ENCODE results near the gene CCL7.

Gene CCL7

DNA sequence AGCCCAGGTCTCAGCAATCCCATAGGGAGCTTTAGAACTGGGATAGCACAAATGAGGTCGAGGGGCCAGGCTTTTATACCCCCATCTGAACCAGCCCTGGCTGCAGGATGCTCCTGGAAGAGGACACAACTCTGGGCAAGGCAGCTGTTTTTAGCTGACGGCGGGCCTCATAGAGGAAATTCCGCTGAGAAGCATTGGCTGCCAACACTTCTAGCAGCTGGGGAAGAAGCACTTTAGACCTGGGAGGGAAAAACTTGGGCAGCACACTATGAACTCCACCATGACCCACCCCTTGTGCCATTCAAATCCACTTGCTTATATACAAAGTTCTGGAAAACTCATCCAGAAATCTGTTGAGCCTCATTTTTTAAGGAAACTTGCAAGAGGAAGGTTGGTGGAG, 20.6 kb downstream of the CCL7 start:
- no peak for ATAC-seq

GRCh38 chr17:34291721-34292348, 21.8 kb downstream of the CCL7 start:
- Mint-ChIP-seq H3K36me3 (ENCODE audit: low read depth) (no peaks in the 10 kb centered on the region), H3K9me3 (no peaks in the 10 kb centered on the region), H3K4me1 (no peaks in the 10 kb centered on the region), H3K4me3 (no peak overlapping the region), H3K27ac (no peak overlapping the region), H3K27me3 (peaks cover 15% of the 10 kb centered on the region)
- no peak for ATAC-seq
- DNase-seq = no peak

More for the DNA sequence above, 20.6 kb downstream of the CCL7 start:
- H3K4me3 Mint-ChIP-seq = no peak overlapping the region
- H3K27ac Mint-ChIP-seq = no peak overlapping the region
- DNase-seq = no peak
- H3K4me1 Mint-ChIP-seq = no peaks in the 10 kb centered on the region
- H3K36me3 Mint-ChIP-seq (ENCODE audit: low read depth) = no peaks in the 10 kb centered on the region
- no peaks in the 10 kb centered on the region for H3K9me3 Mint-ChIP-seq
- peaks cover 15% of the 10 kb centered on the region for H3K27me3 Mint-ChIP-seq

- DNase-seq (no peak), ATAC-seq (no peak)
- Mint-ChIP-seq H3K27me3 (peaks cover 21% of the 10 kb centered on the region), H3K4me3 (no peak overlapping the region), H3K27ac (no peak overlapping the region), H3K36me3 (ENCODE audit: low read depth) (peaks cover 4% of the 10 kb centered on the region), H3K9me3 (no peaks in the 10 kb centered on the region), H3K4me1 (no peaks in the 10 kb centered on the region)
Measured at GRCh38 chr17:34299027-34299426, 29.0 kb downstream of the CCL7 start.

GRCh38 chr17:34299956-34300577, 30.0 kb downstream of the CCL7 start:
- peaks cover 24% of the 10 kb centered on the region for H3K27me3 Mint-ChIP-seq
- H3K4me3 Mint-ChIP-seq = no peak overlapping the region
- H3K36me3 Mint-ChIP-seq (ENCODE audit: low read depth) = peaks cover 4% of the 10 kb centered on the region
- H3K9me3 Mint-ChIP-seq = no peaks in the 10 kb centered on the region
- DNase-seq = no peak
- H3K4me1 Mint-ChIP-seq = no peaks in the 10 kb centered on the region
- ATAC-seq = no peak
- no peak overlapping the region for H3K27ac Mint-ChIP-seq

DNA sequence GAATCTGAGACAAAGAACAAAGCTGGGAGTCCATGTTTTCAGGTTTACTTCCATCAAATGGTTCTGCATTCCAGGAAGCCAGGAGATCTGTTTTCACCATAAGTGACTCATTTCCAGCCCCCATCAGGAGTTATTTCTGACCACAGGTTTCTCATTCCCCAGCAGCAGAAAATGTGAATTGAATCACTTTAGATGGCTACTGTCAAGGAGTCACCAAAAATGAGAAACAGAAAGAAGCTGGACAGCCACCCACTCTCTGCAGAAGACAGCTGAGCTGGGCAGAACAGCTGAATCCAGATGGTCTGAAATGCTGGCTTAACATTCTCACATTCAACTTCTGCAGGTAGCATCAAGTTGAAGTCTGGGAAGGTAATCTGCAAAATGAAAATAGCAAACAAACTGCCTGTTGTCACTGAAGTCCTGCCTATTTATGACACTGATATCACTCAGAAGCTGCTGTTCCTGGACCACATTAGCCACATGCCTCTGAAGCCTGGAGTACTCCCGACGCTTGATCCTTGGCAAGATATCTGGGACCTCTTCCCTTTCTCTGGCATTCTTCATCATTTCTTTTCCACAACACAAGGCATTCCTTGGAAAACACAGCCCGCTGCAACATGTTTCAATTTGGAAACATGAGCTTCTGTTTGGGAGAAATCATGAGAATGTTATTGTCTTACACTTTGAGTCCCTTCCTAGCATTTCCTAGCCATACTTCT, 30.8 kb downstream of the CCL7 start:
- Mint-ChIP-seq H3K27me3 (peaks cover 27% of the 10 kb centered on the region), H3K4me1 (no peaks in the 10 kb centered on the region), H3K36me3 (ENCODE audit: low read depth) (peaks cover 4% of the 10 kb centered on the region), H3K27ac (no peak overlapping the region), H3K4me3 (no peak overlapping the region), H3K9me3 (no peaks in the 10 kb centered on the region)
- DNase-seq (no peak), ATAC-seq (no peak)

- peaks cover 27% of the 10 kb centered on the region for H3K27me3 Mint-ChIP-seq
Measured at GRCh38 chr17:34301986-34302385, 32.0 kb downstream of the CCL7 start.

GRCh38 chr17:34302636-34303035, 32.6 kb downstream of the CCL7 start:
- Mint-ChIP-seq H3K9me3 (no peaks in the 10 kb centered on the region), H3K27ac (no peak overlapping the region), H3K36me3 (ENCODE audit: low read depth) (peaks cover 4% of the 10 kb centered on the region), H3K4me1 (peaks cover 2% of the 10 kb centered on the region), H3K27me3 (peaks cover 27% of the 10 kb centered on the region), H3K4me3 (no peak overlapping the region)
- no peak for ATAC-seq
- DNase-seq = no peak

More at GRCh38 chr17:34301986-34302385, 32.0 kb downstream of the CCL7 start:
- ATAC-seq (no peak), DNase-seq (no peak)
- Mint-ChIP-seq H3K27ac (no peak overlapping the region), H3K4me3 (no peak overlapping the region), H3K36me3 (ENCODE audit: low read depth) (peaks cover 4% of the 10 kb centered on the region), H3K9me3 (no peaks in the 10 kb centered on the region), H3K4me1 (no peaks in the 10 kb centered on the region)

DNA sequence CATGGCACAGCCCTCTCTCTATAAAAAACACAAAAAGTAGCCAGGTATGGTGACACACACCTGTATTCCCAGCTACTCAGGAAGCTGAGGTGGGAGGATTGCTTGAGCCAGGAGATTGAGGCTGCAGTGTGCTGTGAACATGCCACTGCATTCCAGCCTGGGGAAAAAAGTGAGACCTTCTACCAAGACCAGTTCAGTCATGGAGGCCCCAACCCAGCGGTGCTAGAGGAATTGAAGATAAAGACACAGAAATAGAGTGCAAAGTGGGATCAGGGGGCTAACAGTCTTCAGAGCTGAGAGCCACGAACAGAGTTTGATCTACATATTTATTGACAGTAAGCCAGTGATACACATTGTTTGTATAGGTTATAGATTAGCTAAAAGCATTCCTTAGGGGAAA, 33.6 kb downstream of the CCL7 start:
- Mint-ChIP-seq H3K4me1 (peaks cover 2% of the 10 kb centered on the region), H3K9me3 (no peaks in the 10 kb centered on the region), H3K36me3 (ENCODE audit: low read depth) (no peaks in the 10 kb centered on the region), H3K27ac (no peak overlapping the region), H3K4me3 (no peak overlapping the region), H3K27me3 (peaks cover 22% of the 10 kb centered on the region)
- DNase-seq (no peak), ATAC-seq (no peak)

DNA sequence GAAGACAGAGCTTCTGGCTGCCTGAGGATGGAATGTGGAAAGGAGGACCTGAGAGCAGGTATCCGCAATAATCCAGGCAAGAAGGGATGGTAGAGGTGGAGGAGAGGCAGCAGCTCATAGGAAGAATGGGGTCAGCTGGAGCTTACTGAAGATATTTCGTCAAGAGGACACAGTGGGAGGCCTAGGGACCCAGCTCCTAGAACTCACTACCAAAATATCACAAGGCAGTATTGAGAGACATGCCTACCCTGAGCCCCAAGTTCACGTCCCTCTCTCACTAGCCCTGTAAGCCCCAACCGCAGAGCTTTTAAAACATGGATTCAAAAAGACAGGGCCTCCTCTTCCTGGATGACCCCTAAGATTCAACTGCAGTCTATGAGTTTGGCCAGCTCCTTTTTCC, 35.0 kb downstream of the CCL7 start:
- no peak for DNase-seq
- Mint-ChIP-seq H3K27me3 (peaks cover 12% of the 10 kb centered on the region), H3K9me3 (no peaks in the 10 kb centered on the region), H3K4me1 (peaks cover 2% of the 10 kb centered on the region), H3K4me3 (no peak overlapping the region), H3K27ac (no peak overlapping the region), H3K36me3 (ENCODE audit: low read depth) (no peaks in the 10 kb centered on the region)
- no peak for ATAC-seq

DNA sequence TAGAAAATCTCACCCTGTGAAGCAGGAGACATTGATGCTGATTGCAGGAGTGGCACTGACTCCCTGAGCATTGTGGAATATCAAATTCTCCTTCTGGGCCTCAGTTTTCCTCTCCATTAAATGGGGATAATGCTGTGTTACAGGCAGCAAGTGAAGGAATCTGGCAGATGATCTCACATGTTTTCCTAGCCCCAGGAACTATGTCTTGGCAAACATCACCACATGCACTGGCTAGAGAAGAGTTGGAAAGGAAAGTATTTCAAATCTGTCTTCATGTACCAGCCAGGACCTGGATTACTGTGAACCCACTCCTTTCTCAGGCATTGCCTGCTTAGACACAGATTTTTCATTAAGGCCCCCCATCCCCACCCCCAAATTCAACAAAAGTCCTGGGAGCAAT, 35.6 kb downstream of the CCL7 start:
- Mint-ChIP-seq H3K27ac (no peak overlapping the region), H3K4me3 (no peak overlapping the region), H3K9me3 (no peaks in the 10 kb centered on the region), H3K4me1 (peaks cover 2% of the 10 kb centered on the region), H3K36me3 (ENCODE audit: low read depth) (no peaks in the 10 kb centered on the region), H3K27me3 (peaks cover 10% of the 10 kb centered on the region)
- ATAC-seq (no peak), DNase-seq (no peak)

GRCh38 chr17:34306466-34306865, 36.4 kb downstream of the CCL7 start:
- DNase-seq (no peak), ATAC-seq (no peak)

DNA sequence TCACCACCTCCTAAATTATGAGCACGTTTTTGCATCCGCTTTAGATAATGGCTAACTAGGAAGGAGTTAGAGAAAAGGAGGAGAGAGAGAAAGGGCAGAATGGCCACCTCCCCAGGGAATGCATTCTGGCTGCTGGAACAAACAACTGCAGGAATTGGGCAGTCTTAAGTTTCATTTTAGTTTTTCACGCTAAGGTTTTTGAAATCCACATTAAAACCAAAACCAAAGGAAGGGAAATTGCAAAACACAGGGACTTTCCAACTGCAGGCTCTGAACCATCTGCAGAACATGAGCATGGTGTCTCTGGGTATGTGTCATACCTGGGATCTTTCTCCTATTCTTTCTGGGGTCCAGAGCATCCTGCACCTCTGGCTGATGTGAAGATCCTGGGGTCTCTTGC, 37.1 kb downstream of the CCL7 start:
- Mint-ChIP-seq H3K9me3 (no peaks in the 10 kb centered on the region), H3K36me3 (ENCODE audit: low read depth) (no peaks in the 10 kb centered on the region), H3K4me3 (no peak overlapping the region), H3K4me1 (peaks cover 2% of the 10 kb centered on the region), H3K27ac (no peak overlapping the region), H3K27me3 (peaks cover 12% of the 10 kb centered on the region)
- ATAC-seq = no peak
- no peak for DNase-seq

More at GRCh38 chr17:34306466-34306865, 36.4 kb downstream of the CCL7 start:
- Mint-ChIP-seq H3K4me1 (peaks cover 2% of the 10 kb centered on the region), H3K36me3 (ENCODE audit: low read depth) (no peaks in the 10 kb centered on the region), H3K9me3 (no peaks in the 10 kb centered on the region), H3K27ac (no peak overlapping the region), H3K27me3 (peaks cover 12% of the 10 kb centered on the region), H3K4me3 (no peak overlapping the region)

DNA sequence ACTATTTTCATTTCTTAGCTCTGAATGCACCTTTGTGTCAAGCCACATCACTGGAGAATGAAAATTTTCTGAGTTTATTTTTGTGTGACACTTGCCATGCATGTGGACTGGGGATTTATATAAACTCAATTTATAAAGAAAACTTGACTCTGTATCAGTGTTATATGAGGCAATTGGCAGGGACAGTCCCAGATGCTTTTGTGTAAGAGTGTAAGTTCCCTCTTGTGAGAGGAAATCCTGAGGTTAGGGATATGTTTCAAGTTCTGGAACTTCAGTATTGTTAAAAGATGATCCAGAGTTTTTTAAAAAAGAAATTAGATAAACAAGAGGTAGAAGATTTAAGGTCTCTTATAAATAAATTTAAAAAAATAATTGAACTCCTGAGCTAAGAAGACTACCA, 38.4 kb downstream of the CCL7 start:
- Mint-ChIP-seq H3K36me3 (ENCODE audit: low read depth) (no peaks in the 10 kb centered on the region), H3K27me3 (peaks cover 12% of the 10 kb centered on the region), H3K4me1 (peaks cover 2% of the 10 kb centered on the region), H3K27ac (no peak overlapping the region), H3K4me3 (no peak overlapping the region), H3K9me3 (no peaks in the 10 kb centered on the region)
- no peak for ATAC-seq
- DNase-seq = no peak

DNA sequence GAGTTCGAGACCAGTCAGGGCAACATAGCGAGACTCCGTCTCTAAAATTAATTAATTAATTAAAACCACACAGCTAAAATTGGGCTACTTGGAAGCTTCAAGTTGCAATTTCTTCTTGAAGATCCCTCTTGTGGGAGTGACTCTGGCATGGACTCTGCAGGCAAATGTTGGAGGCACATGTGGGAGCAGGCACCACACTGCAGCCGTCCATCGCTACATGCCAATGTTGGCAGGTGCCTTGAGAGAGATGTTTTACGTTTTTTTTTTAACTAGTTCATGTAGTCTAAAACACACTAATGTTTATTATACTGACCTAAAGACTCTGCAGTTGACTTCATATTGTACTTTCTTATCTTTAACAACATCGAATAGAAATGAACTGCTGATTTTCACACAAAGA, 41.3 kb downstream of the CCL7 start:
- Mint-ChIP-seq H3K36me3 (ENCODE audit: low read depth) (no peaks in the 10 kb centered on the region), H3K4me1 (peaks cover 2% of the 10 kb centered on the region), H3K27ac (no peak overlapping the region), H3K9me3 (no peaks in the 10 kb centered on the region), H3K4me3 (no peak overlapping the region), H3K27me3 (peaks cover 5% of the 10 kb centered on the region)
- ATAC-seq = no peak
- no peak for DNase-seq

GRCh38 chr17:34312080-34312479, 42.1 kb downstream of the CCL7 start:
- H3K4me1 Mint-ChIP-seq = peaks cover 2% of the 10 kb centered on the region
- no peak for ATAC-seq
- H3K4me3 Mint-ChIP-seq = no peak overlapping the region
- no peaks in the 10 kb centered on the region for H3K9me3 Mint-ChIP-seq
- no peak for DNase-seq
- H3K27ac Mint-ChIP-seq = no peak overlapping the region
- peaks cover 7% of the 10 kb centered on the region for H3K27me3 Mint-ChIP-seq
- H3K36me3 Mint-ChIP-seq (ENCODE audit: low read depth) = no peaks in the 10 kb centered on the region

All from activated naive CD8-positive, alpha-beta T cell treated with anti-CD3 and anti-CD28 coated beads, Interleukin-2, amount 50 U/mL, for 24 hours (primary cell).